ENCODE data around the gene CEMIP.

GRCh38 chr15:80989081-80989517, 209.9 kb downstream of the CEMIP start:
- TF ChIP-seq CTCF (IDR thresholded peaks at IDR 0.05; ENCODE audit: insufficient read depth, low read depth, low read length) (no peak), EZH2 (IDR thresholded peaks at IDR 0.05; ENCODE audit: insufficient read depth, low read length) (no peak)
